Activated CD4-positive, alpha-beta memory T cell treated with anti-CD3 and anti-CD28 coated beads, Interleukin-2, amount 10 ng/mL, durations not matched to agents 7 days and 5 days (primary cell): Measurements from ENCODE around the gene PLXNA2. TPM values are rescaled to one million over a fixed set of nuclear protein-coding genes. Genes with fewer than 3 reads are reported as not detected.
A peak's percentile ranks its signal among the peaks of the same experiment; 100 is the strongest.

ENCODE experiments used
- CTCF ChIA-PET: fragments of 350-600 bp; sonication (Branson Sonifier 250); formaldehyde crosslinking; loops from one replicate; lab custom pipeline; 2021; ENCODE audit warnings: antibody characterized with exemption, inconsistent platforms; lab: Charles Lee
- POLR2A ChIA-PET: fragments of 350-600 bp; sonication (Branson Sonifier 250); formaldehyde crosslinking; loops from one replicate; lab custom pipeline; 2021; ENCODE audit warnings: antibody characterized with exemption; lab: Charles Lee
- DNase-seq: peaks from one replicate; pipeline ENCODE4 v3.0.0-alpha.2; 2020
- H3K27ac Mint-ChIP-seq: one replicate; pipeline ENCODE4 v1.8.0; 2021; ENCODE audit warnings: mild to moderate bottlenecking, mixed read lengths
- H3K27me3 Mint-ChIP-seq: one replicate; pipeline ENCODE4 v1.8.0; 2021; ENCODE audit warnings: mixed read lengths
- H3K36me3 Mint-ChIP-seq: one replicate; pipeline ENCODE4 v1.8.0; 2021; ENCODE audit warnings: low read depth, mixed read lengths
- H3K4me1 Mint-ChIP-seq: one replicate; pipeline ENCODE4 v1.8.0; 2021; ENCODE audit warnings: mixed read lengths
- H3K4me3 Mint-ChIP-seq: one replicate; pipeline ENCODE4 v1.8.0; 2021; ENCODE audit warnings: mild to moderate bottlenecking, mixed read lengths
- H3K9me3 Mint-ChIP-seq: one replicate; pipeline ENCODE4 v1.8.0; 2021; ENCODE audit warnings: mixed read lengths
- total RNA-seq, 2 experiments: library from RNA; stranded (reverse); gene quantifications; one replicate each; pipeline ENCODE4 v1.2.3, GENCODE V29; 2021

Gene PLXNA2
- total RNA-seq, 2 experiments from 2014 or later: 0.43 to 0.65 TPM

- no peaks in the 10 kb centered on the region for H3K4me1 Mint-ChIP-seq
- POLR2A ChIA-PET: no interaction called here
- DNase-seq: no peak
- no peaks in the 10 kb centered on the region for H3K9me3 Mint-ChIP-seq
- CTCF ChIA-PET: interaction anchor here (1.0 to 1.1 kb wide), 2 partner anchors 10 to 42 kb away, joined by 3 read pairs; partner anchors contain the start of gene PLXNA2
- H3K36me3 Mint-ChIP-seq: no peaks in the 10 kb centered on the region
- no peak overlapping the region for H3K27ac Mint-ChIP-seq
- no peak overlapping the region for H3K4me3 Mint-ChIP-seq
- no peaks in the 10 kb centered on the region for H3K27me3 Mint-ChIP-seq
Observed at GRCh38 chr1:208202333-208202995, 41.7 kb downstream of the PLXNA2 start.

GRCh38 chr1:208201229-208201628 lies 43.0 kb downstream of the PLXNA2 start:
- no peaks in the 10 kb centered on the region for H3K4me1 Mint-ChIP-seq
- no peaks in the 10 kb centered on the region for H3K36me3 Mint-ChIP-seq
- H3K27ac Mint-ChIP-seq: no peak overlapping the region
- no peaks in the 10 kb centered on the region for H3K9me3 Mint-ChIP-seq
- no peak for DNase-seq
- H3K4me3 Mint-ChIP-seq: no peak overlapping the region
- POLR2A ChIA-PET: no interaction called here
- CTCF ChIA-PET: no interaction called here
- H3K27me3 Mint-ChIP-seq: no peaks in the 10 kb centered on the region

- Mint-ChIP-seq H3K36me3 (no peaks in the 10 kb centered on the region), H3K27ac (no peak overlapping the region), H3K9me3 (no peaks in the 10 kb centered on the region), H3K4me1 (no peaks in the 10 kb centered on the region), H3K27me3 (peaks cover under 1% of the 10 kb centered on the region), H3K4me3 (no peak overlapping the region)
- ChIA-PET POLR2A (no interaction called here), CTCF (no interaction called here)
- no peak for DNase-seq
Observed at GRCh38 chr1:208200116-208200515, 44.1 kb downstream of the PLXNA2 start.

- no peak overlapping the region for H3K27ac Mint-ChIP-seq
- ChIA-PET POLR2A (no interaction called here), CTCF (interaction anchor here (1.4 kb wide), 1 partner anchor 43 kb away, joined by 3 read pairs; no protein-coding TSS in a partner anchor)
- H3K4me3 Mint-ChIP-seq: no peak overlapping the region
- DNase-seq: no peak
- H3K4me1 Mint-ChIP-seq: no peaks in the 10 kb centered on the region
- H3K36me3 Mint-ChIP-seq: no peaks in the 10 kb centered on the region
- peaks cover 9% of the 10 kb centered on the region for H3K27me3 Mint-ChIP-seq
- no peaks in the 10 kb centered on the region for H3K9me3 Mint-ChIP-seq
Observed at GRCh38 chr1:208198236-208198635, 45.9 kb downstream of the PLXNA2 start.

GRCh38 chr1:208194944-208195343 lies 49.2 kb downstream of the PLXNA2 start:
- Mint-ChIP-seq H3K4me3 (no peak overlapping the region), H3K27ac (no peak overlapping the region), H3K9me3 (no peaks in the 10 kb centered on the region), H3K4me1 (no peaks in the 10 kb centered on the region), H3K27me3 (peaks cover 9% of the 10 kb centered on the region), H3K36me3 (no peaks in the 10 kb centered on the region)
- DNase-seq: no peak
- CTCF ChIA-PET: interaction anchor here (2.1 kb wide), 1 partner anchor 50 kb away, joined by 5 read pairs; no protein-coding TSS in a partner anchor
- POLR2A ChIA-PET: no interaction called here

- no peak overlapping the region for H3K27ac Mint-ChIP-seq
- H3K27me3 Mint-ChIP-seq: peaks cover 9% of the 10 kb centered on the region
- ChIA-PET CTCF (interaction anchor here (2.1 kb wide), 1 partner anchor 52 kb away, joined by 5 read pairs; no protein-coding TSS in a partner anchor), POLR2A (no interaction called here)
- H3K4me3 Mint-ChIP-seq: no peak overlapping the region
- peaks cover 9% of the 10 kb centered on the region for H3K4me1 Mint-ChIP-seq
- no peak for DNase-seq
- H3K9me3 Mint-ChIP-seq: no peaks in the 10 kb centered on the region
- H3K36me3 Mint-ChIP-seq: no peaks in the 10 kb centered on the region
Observed at GRCh38 chr1:208192995-208193394, 51.2 kb downstream of the PLXNA2 start.

GRCh38 chr1:208190784-208191183 lies 53.4 kb downstream of the PLXNA2 start:
- Mint-ChIP-seq H3K9me3 (no peaks in the 10 kb centered on the region), H3K4me1 (peaks cover 14% of the 10 kb centered on the region), H3K36me3 (no peaks in the 10 kb centered on the region), H3K4me3 (no peak overlapping the region), H3K27ac (no peak overlapping the region), H3K27me3 (peaks cover 13% of the 10 kb centered on the region)
- ChIA-PET CTCF (no interaction called here), POLR2A (no interaction called here)
- no peak for DNase-seq

GRCh38 chr1:208189716-208190115 lies 54.5 kb downstream of the PLXNA2 start:
- Mint-ChIP-seq H3K4me1 (peaks cover 16% of the 10 kb centered on the region), H3K36me3 (no peaks in the 10 kb centered on the region), H3K27ac (no peak overlapping the region), H3K4me3 (no peak overlapping the region), H3K27me3 (peaks cover 10% of the 10 kb centered on the region), H3K9me3 (no peaks in the 10 kb centered on the region)
- no peak for DNase-seq
- POLR2A ChIA-PET: interaction anchor here (0.7 kb wide), 1 partner anchor 103 kb away, joined by 3 read pairs; no protein-coding TSS in a partner anchor
- CTCF ChIA-PET: interaction anchor here (1.3 kb wide), 1 partner anchor 55 kb away, joined by 6 read pairs; the partner anchor contains the start of gene PLXNA2

- peaks cover 10% of the 10 kb centered on the region for H3K27me3 Mint-ChIP-seq
- H3K36me3 Mint-ChIP-seq: no peaks in the 10 kb centered on the region
- no peak overlapping the region for H3K4me3 Mint-ChIP-seq
- H3K27ac Mint-ChIP-seq: no peak overlapping the region
- no peaks in the 10 kb centered on the region for H3K9me3 Mint-ChIP-seq
- H3K4me1 Mint-ChIP-seq: peaks cover 16% of the 10 kb centered on the region
- ChIA-PET CTCF (interaction anchor here (1.3 kb wide), 1 partner anchor 56 kb away, joined by 6 read pairs; the partner anchor contains the start of gene PLXNA2), POLR2A (interaction anchor here (0.7 kb wide), 1 partner anchor 103 kb away, joined by 3 read pairs; no protein-coding TSS in a partner anchor)
- peak; percentile 21 for DNase-seq
Observed at GRCh38 chr1:208189183-208189582, 55.0 kb downstream of the PLXNA2 start.

- H3K4me1 Mint-ChIP-seq: peaks cover 16% of the 10 kb centered on the region
- H3K27me3 Mint-ChIP-seq: peaks cover 10% of the 10 kb centered on the region
- no peaks in the 10 kb centered on the region for H3K36me3 Mint-ChIP-seq
- no peak for DNase-seq
- no peak overlapping the region for H3K4me3 Mint-ChIP-seq
- ChIA-PET CTCF (interaction anchor here (1.3 kb wide), 1 partner anchor 56 kb away, joined by 6 read pairs; the partner anchor contains the start of gene PLXNA2), POLR2A (no interaction called here)
- no peaks in the 10 kb centered on the region for H3K9me3 Mint-ChIP-seq
- no peak overlapping the region for H3K27ac Mint-ChIP-seq
Observed at GRCh38 chr1:208188607-208189006, 55.6 kb downstream of the PLXNA2 start.

GRCh38 chr1:208187499-208188041 lies 56.6 kb downstream of the PLXNA2 start:
- no peak for DNase-seq
- POLR2A ChIA-PET: no interaction called here
- CTCF ChIA-PET: interaction anchor here (1.1 kb wide), 1 partner anchor 49 kb away, joined by 3 read pairs; no protein-coding TSS in a partner anchor
- Mint-ChIP-seq H3K36me3 (no peaks in the 10 kb centered on the region), H3K9me3 (no peaks in the 10 kb centered on the region), H3K4me3 (no peak overlapping the region), H3K4me1 (peaks cover 16% of the 10 kb centered on the region), H3K27ac (no peak overlapping the region), H3K27me3 (peaks cover 14% of the 10 kb centered on the region)

GRCh38 chr1:208185801-208186231 lies 58.4 kb downstream of the PLXNA2 start:
- Mint-ChIP-seq H3K9me3 (no peaks in the 10 kb centered on the region), H3K36me3 (no peaks in the 10 kb centered on the region), H3K4me3 (no peak overlapping the region), H3K27ac (no peak overlapping the region), H3K27me3 (peaks cover 16% of the 10 kb centered on the region), H3K4me1 (peaks cover 16% of the 10 kb centered on the region)
- ChIA-PET CTCF (interaction anchor here (1.0 to 1.1 kb wide), 2 partner anchors 51 to 164 kb away, joined by 3 to 4 read pairs; no protein-coding TSS in a partner anchor), POLR2A (no interaction called here)
- DNase-seq: no peak

- Mint-ChIP-seq H3K9me3 (no peaks in the 10 kb centered on the region), H3K27ac (no peak overlapping the region), H3K27me3 (peaks cover 16% of the 10 kb centered on the region), H3K4me1 (peaks cover 16% of the 10 kb centered on the region), H3K36me3 (no peaks in the 10 kb centered on the region), H3K4me3 (no peak overlapping the region)
- no peak for DNase-seq
- CTCF ChIA-PET: interaction anchor here (0.7 to 1.1 kb wide), 3 partner anchors 52 to 163 kb away, joined by 3 to 4 read pairs (median 4); no protein-coding TSS in a partner anchor
- POLR2A ChIA-PET: no interaction called here
Observed at GRCh38 chr1:208184966-208185654, 59.1 kb downstream of the PLXNA2 start.
